ENCODE data around the gene LIPI. TPM values are rescaled to one million over a fixed set of nuclear protein-coding genes. Genes with fewer than 3 reads are reported as not detected.
"Not testable (repeated sequence)": the region's sequence is repeated elsewhere in the genome, so short reads cannot be mapped to it uniquely, and the experiment has no call there.

The LIPI gene
- total and polyA plus RNA-seq, 11 donors, result not detected

GRCh38 chr21:14114251-14114650 lies 96.5 kb downstream of the LIPI start:
- H3K27me3 ChIP-seq, result no peaks in the 10 kb centered on the region
- intact Hi-C loops (cut with DNase I), result no loop called here
- no peak for TF ChIP-seq CTCF (IDR thresholded peaks at IDR 0.05)
- TF ChIP-seq POLR2A (IDR thresholded peaks at IDR 0.05), result no peak

GRCh38 chr21:14104564-14104963 lies 106.2 kb downstream of the LIPI start:
- H3K4me3 ChIP-seq; H3K9me3 ChIP-seq; H3K4me1 ChIP-seq; H3K36me3 ChIP-seq; ATAC-seq; H3K27ac ChIP-seq; DNase-seq; H3K27me3 ChIP-seq; intact Hi-C loops (cut with DNase I): not testable (repeated sequence)
- WGBS, 4 donors, result 63 to 90% (median 73%) methylated on average over 4 of the region's 4 CpGs

More at GRCh38 chr21:14114251-14114650, 96.5 kb downstream of the LIPI start:
- no peak for ATAC-seq
- no peak for DNase-seq
- Histone ChIP-seq H3K4me1 (no peaks in the 10 kb centered on the region), H3K36me3 (no peaks in the 10 kb centered on the region), H3K9me3 (no peaks in the 10 kb centered on the region), H3K27ac (no peak overlapping the region), H3K4me3 (no peak overlapping the region)
- WGBS, 4 donors, result 90 to 100% (median 95%) methylated on average over 2 to 3 of the region's 3 CpGs

- Histone ChIP-seq H3K27me3 (no peaks in the 10 kb centered on the region), H3K4me3 (no peak overlapping the region), H3K9me3 (no peaks in the 10 kb centered on the region), H3K4me1 (no peaks in the 10 kb centered on the region), H3K27ac (no peak overlapping the region), H3K36me3 (no peaks in the 10 kb centered on the region)
- intact Hi-C loops (cut with DNase I), result no loop called here
- ATAC-seq (no peak), DNase-seq (no peak)
- 35 to 58% (median 44%) methylated on average over 1 to 2 of the region's 2 CpGs for WGBS, 4 donors
- TF ChIP-seq POLR2A (IDR thresholded peaks at IDR 0.05) (no peak), CTCF (IDR thresholded peaks at IDR 0.05) (no peak)
These were observed 111.2 kb downstream of the LIPI start for GRCh38 chr21:14099570-14099969.

GRCh38 chr21:14097881-14098499 lies 112.8 kb downstream of the LIPI start:
- WGBS, 4 donors, result 89 to 98% (median 95%) methylated on average over 2 of the region's 2 CpGs
- H3K36me3 ChIP-seq, result no peaks in the 10 kb centered on the region
- ATAC-seq (no peak), DNase-seq (no peak)
- no peaks in the 10 kb centered on the region for H3K27me3 ChIP-seq
- intact Hi-C loops (cut with DNase I), result no loop called here
- H3K27ac ChIP-seq, result no peak overlapping the region
- H3K4me1 ChIP-seq, result no peaks in the 10 kb centered on the region
- no peak overlapping the region for H3K4me3 ChIP-seq
- H3K9me3 ChIP-seq, result no peaks in the 10 kb centered on the region
- no peak for TF ChIP-seq POLR2A (IDR thresholded peaks at IDR 0.05)

GRCh38 chr21:14096577-14096976 lies 114.2 kb downstream of the LIPI start:
- no peaks in the 10 kb centered on the region for H3K27me3 ChIP-seq
- no peaks in the 10 kb centered on the region for H3K4me1 ChIP-seq
- no peak overlapping the region for H3K4me3 ChIP-seq
- H3K36me3 ChIP-seq, result no peaks in the 10 kb centered on the region
- 82 to 96% (median 91%) methylated on average over 6 of the region's 6 CpGs for WGBS, 4 donors
- DNase-seq (no peak), ATAC-seq (no peak)
- no peak overlapping the region for H3K27ac ChIP-seq
- intact Hi-C loops (cut with DNase I), result no loop called here
- TF ChIP-seq CTCF (IDR thresholded peaks at IDR 0.05) (no peak), POLR2A (IDR thresholded peaks at IDR 0.05) (no peak)
- no peaks in the 10 kb centered on the region for H3K9me3 ChIP-seq

Measured in heart left ventricle (tissue), 16 donors.